A549 (cell line): ENCODE results near the gene HDGFL2. TPM values are rescaled to one million over a fixed set of nuclear protein-coding genes. Genes with fewer than 3 reads are reported as not detected.

Source experiments
- ATAC-seq, 2 experiments: fragments of 200-7000 bp in 1 of 2; fragments of >200 bp in 1 of 2; cut with Nextera tagmentation in 1 of 2; cut with Tn5 transposase in 1 of 2; 3 replicates each; pipeline versions ENCODE4 v1.8.0 to v1.9.1; 2018 to 2020; ENCODE audit warnings: mild to moderate bottlenecking in 1 of 2, moderate library complexity in 1 of 2
- CTCF ChIA-PET: fragments of 300-600 bp; sonication (Branson Sonifier 250); formaldehyde crosslinking; extraction: SDS; loops from one replicate; lab custom pipeline; 2021; ENCODE audit warnings: antibody characterized with exemption, inconsistent platforms; lab: Yijun Ruan, JAX
- POLR2A ChIA-PET: fragments of 350-600 bp; formaldehyde crosslinking; extraction: SDS; loops from one replicate; lab custom pipeline; 2021; ENCODE audit warnings: antibody characterized with exemption, inconsistent platforms; lab: Yijun Ruan, JAX
- DNase-seq, 2 experiments: peaks; one replicate each; pipeline versions ENCODE4 v3.0.0 to v3.0.0-alpha.2; 2011 to 2016; ENCODE audit warnings: low read depth in 1 of 2, low spot score in 1 of 2
- FAIRE-seq: peaks from 2 replicates; lab custom pipeline; 2011; peaks lifted over from hg19 to GRCh38; lab: Jason Lieb, UNC
- H3K27ac ChIP-seq, 2 experiments: fragments of >200 bp; sonication (Bioruptor Twin); formaldehyde crosslinking; 3 replicates each; pipeline ENCODE4 v1.5.1; 2016 to 2017
- H3K4me1 ChIP-seq: fragments of >200 bp; sonication (Bioruptor Twin); formaldehyde crosslinking; 3 replicates; pipeline ENCODE4 v1.6.1; 2016
- H3K4me2 ChIP-seq: fragments of >200 bp; sonication (Bioruptor Twin); formaldehyde crosslinking; 3 replicates; pipeline ENCODE4 v1.6.1; 2016
- H3K4me3 ChIP-seq: fragments of >200 bp; sonication (Bioruptor Twin); formaldehyde crosslinking; 3 replicates; pipeline ENCODE4 v1.5.1; 2016
- H3K9me3 ChIP-seq: fragments of >200 bp; sonication (Bioruptor Twin); formaldehyde crosslinking; 3 replicates; pipeline ENCODE4 v1.6.1; 2016
- CHD2 ChIP-seq: fragments of 150-350 bp; IDR thresholded peaks from 2 replicates; pipeline ENCODE4 v1.6.1; 2014; ENCODE audit warnings: low read length; ENCODE audit not compliant: partially characterized antibody
- EP300 ChIP-seq, 2 experiments: fragments of >200 bp; sonication (Bioruptor Twin); formaldehyde crosslinking; IDR thresholded peaks; 2 replicates in 1 of 2; 3 replicates in 1 of 2; pipeline ENCODE4 v1.6.1; 2016 to 2017
- HOXB13 ChIP-seq: fragments of 250-450 bp; sonication (Bioruptor Pico); IDR thresholded peaks from 2 replicates; pipeline ENCODE4 v1.5.0; 2020; ENCODE audit warnings: low read depth, mild to moderate bottlenecking, moderate library complexity
- HOXB5 ChIP-seq: fragments of 250-450 bp; sonication (Bioruptor Pico); IDR thresholded peaks from 2 replicates; pipeline ENCODE4 v1.5.0; 2020; ENCODE audit warnings: mild to moderate bottlenecking, moderate library complexity
- JUNB ChIP-seq: fragments of >200 bp; sonication (Bioruptor Twin); formaldehyde crosslinking; IDR thresholded peaks from 2 replicates; pipeline ENCODE4 v1.6.1; 2016
- KDM1A ChIP-seq: fragments of 200-600 bp; sonication (generic); IDR thresholded peaks from 2 replicates; pipeline ENCODE4 v1.6.1; 2016; ENCODE audit warnings: low read depth, mild to moderate bottlenecking
- KDM5A ChIP-seq: fragments of 200-600 bp; sonication (generic); IDR thresholded peaks from 2 replicates; pipeline ENCODE4 v1.6.1; 2016; ENCODE audit warnings: antibody characterized with exemption, mild to moderate bottlenecking
- MAFK ChIP-seq: fragments of 450-650 bp; IDR thresholded peaks from 2 replicates; pipeline ENCODE4 v1.6.1; 2014; ENCODE audit not compliant: partially characterized antibody
- MYC ChIP-seq: IDR thresholded peaks from 2 replicates; pipeline ENCODE4 v1.6.1; 2012; ENCODE audit warnings: mild to moderate bottlenecking, inconsistent platforms, low read length, improper control_type of control experiment, borderline replicate concordance
- NPAS2 ChIP-seq: fragments of 250-450 bp; sonication (Bioruptor Pico); IDR thresholded peaks from 2 replicates; pipeline ENCODE4 v1.8.0; 2022; ENCODE audit warnings: mild to moderate bottlenecking, moderate library complexity, borderline replicate concordance
- POLR2A ChIP-seq: IDR thresholded peaks from 2 replicates; pipeline ENCODE4 v1.6.1; 2012; ENCODE audit warnings: mild to moderate bottlenecking, low read length
- RAD21 ChIP-seq, 2 experiments: fragments of >200 bp in 1 of 2; sonication (Bioruptor Twin) in 1 of 2; formaldehyde crosslinking in 1 of 2; IDR thresholded peaks in 1 of 2; conservative IDR thresholded peaks in 1 of 2; 2 replicates in 1 of 2; 3 replicates in 1 of 2; pipeline ENCODE4 v1.6.1; 2012 to 2018; ENCODE audit warnings: inconsistent platforms in 1 of 2
- RARB ChIP-seq: fragments of 250-450 bp; sonication (Bioruptor Pico); IDR thresholded peaks from 2 replicates; pipeline ENCODE4 v1.8.0; 2021; ENCODE audit warnings: mild to moderate bottlenecking, moderate library complexity
- SMC3 ChIP-seq: fragments of >200 bp; sonication (Bioruptor Twin); formaldehyde crosslinking; IDR thresholded peaks from 3 replicates; pipeline ENCODE4 v1.6.1; 2018; ENCODE audit warnings: inconsistent platforms
- ZFP36 ChIP-seq: fragments of 450-650 bp; IDR thresholded peaks from 2 replicates; pipeline ENCODE4 v1.6.1; 2014; ENCODE audit warnings: borderline replicate concordance; ENCODE audit not compliant: partially characterized antibody
- WGBS: methylation state at CpG from one replicate; pipeline ENCODE4 v1.1.6; 2017; ENCODE audit errors: missing lambda C conversion rate; 5-methylcytosine and 5-hydroxymethylcytosine counted together
- polyA plus RNA-seq, 4 experiments: library from polyadenylated mRNA; depleted of rRNA in 3 of 4; stranded (reverse); fragments of >200 nt; fragmentation: RNase III in 1 of 4; extraction: RNeasy Plus Mini Kit Qiagen cat#74134 plus additional on column Dnase treatment in 1 of 4; gene quantifications; 2 replicates in 3 of 4; 3 replicates in 1 of 4; pipeline ENCODE4 v1.2.3, GENCODE V29; 2011 to 2017
- TF ChIP-seq, protein P1 (sequence below): IDR thresholded peaks from 2 replicates; pipeline ENCODE4 v1.6.1; 2012
- TF ChIP-seq, protein P2 (sequence below): fragments of >200 bp; sonication (Bioruptor Twin); formaldehyde crosslinking; IDR thresholded peaks from 3 replicates; pipeline ENCODE4 v1.5.1; 2016
- TF ChIP-seq, protein P3 (sequence below): fragments of 150-350 bp; IDR thresholded peaks from 2 replicates; pipeline ENCODE4 v1.6.1; 2014; ENCODE audit warnings: low read depth, mild to moderate bottlenecking, low read length
- TF ChIP-seq, protein P4 (sequence below): fragments of 450-650 bp; IDR thresholded peaks from 2 replicates; pipeline ENCODE4 v1.6.1; 2014; ENCODE audit warnings: antibody characterized with exemption

HDGFL2 gene
- polyA plus RNA-seq, 2 of the 4 experiments (the other 2 are of a cell fraction) = 10.8 to 34.3 TPM

DNA sequence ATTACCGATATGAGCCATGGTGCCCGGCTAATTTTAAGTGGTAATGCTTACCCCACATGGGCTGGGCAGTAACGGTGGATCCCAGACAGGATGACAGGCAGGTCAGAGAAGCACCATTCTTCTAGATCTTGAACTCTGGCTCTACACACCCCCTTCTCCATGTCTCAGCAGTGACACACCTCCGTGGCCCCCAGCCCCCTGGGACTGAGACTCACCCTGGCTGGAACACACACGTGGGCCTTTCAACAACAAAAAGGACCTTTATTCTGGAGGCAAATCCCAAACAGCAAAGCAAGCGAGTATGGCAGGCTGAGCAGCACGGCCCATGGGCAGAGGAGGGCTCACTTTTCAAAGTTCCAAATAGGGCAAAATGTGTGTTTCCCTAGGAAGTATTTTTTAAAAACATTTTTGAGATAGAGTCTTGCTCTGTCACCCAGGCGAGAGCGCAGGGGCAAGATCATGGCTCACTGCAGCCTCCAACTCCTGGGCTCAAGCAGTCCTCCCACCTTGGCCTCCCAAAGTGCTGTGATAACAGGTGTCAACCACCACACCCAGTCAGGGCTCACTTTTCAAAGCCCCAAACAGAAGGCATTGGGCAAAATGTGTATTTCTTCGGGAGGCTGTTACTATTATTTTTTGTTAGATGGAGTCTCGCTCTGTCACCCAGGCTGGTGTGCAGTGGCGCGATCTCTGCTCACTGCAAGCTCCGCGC, 50.4 kb downstream of the HDGFL2 start (continued):
- TF ChIP-seq, protein P1, sequence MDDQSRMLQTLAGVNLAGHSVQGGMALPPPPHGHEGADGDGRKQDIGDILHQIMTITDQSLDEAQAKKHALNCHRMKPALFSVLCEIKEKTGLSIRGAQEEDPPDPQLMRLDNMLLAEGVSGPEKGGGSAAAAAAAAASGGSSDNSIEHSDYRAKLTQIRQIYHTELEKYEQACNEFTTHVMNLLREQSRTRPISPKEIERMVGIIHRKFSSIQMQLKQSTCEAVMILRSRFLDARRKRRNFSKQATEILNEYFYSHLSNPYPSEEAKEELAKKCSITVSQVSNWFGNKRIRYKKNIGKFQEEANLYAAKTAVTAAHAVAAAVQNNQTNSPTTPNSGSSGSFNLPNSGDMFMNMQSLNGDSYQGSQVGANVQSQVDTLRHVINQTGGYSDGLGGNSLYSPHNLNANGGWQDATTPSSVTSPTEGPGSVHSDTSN = no peak

DNA sequence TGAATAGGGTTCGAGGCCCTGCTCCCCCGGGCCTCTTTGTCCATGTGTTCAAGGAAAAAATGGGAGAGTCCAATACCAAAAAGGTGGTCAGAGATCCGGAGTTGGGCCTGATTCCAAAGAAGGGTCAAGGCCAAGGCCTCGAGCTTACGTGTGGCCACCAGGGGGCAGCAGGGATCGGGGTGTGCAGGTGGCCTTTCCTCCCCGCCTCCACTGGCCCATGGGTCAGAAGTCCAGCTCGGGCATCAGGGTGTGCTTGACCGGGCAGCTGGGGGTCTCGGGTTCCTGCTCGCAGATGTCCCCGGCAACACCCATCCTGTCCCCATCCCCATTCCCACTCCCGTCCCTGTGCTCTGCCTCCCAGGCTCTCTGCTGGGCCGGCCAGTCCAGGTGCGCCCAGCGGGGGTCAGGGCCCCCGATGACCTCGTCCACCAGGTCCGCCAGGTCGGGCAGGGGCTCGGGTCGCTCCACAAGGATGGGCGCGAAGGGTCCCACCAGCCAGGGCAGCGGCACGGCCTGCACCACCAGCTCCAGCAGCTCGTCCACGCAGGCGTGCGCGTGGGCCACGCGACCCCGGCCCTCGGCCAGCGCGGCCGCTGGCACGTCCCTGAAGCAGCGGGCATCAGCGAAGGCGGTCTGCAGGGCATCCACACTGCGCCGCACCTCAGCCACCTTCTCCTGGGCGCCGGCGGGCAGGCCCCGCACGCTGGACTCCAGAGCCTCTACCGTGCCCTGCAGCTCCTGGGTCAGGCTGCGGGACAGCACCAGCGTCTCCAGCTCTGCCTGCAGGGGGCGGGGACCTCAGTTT, 51.4 kb downstream of the HDGFL2 start:
- ChIA-PET POLR2A (no interaction called here), CTCF (interaction anchor here (0.6 to 3.3 kb wide), 26 partner anchors 7 to 504 kb away, joined by 3 to 51 read pairs (median 4); partner anchors contain the start of genes LRG1 and PLIN5)
- Histone ChIP-seq H3K9me3 (no peaks in the 10 kb centered on the region), H3K27ac (no peak overlapping the region), H3K4me1 (peaks cover 5% of the 10 kb centered on the region; the same call in 1 of the 3 replicates), H3K4me2 (no peak overlapping the region), H3K4me3 (no peak overlapping the region)
- DNase-seq = peak; percentile 40 to 57
- 51% methylated on average over 17 of the region's 53 CpGs for WGBS
- peak; percentile 27 to 49; a peak in 4 of 6 replicates for ATAC-seq
- TF ChIP-seq RARB (CRISPR knock-in tag) = no peak
- TF ChIP-seq MYC = no peak
- TF ChIP-seq RAD21 (conservative IDR thresholded peaks at IDR 0.05 in 1 of 2, IDR thresholded peaks at IDR 0.05 in 1 of 2) = peak in 1 of 2 experiments; percentile 30; a peak in 3 of 5 replicates
- TF ChIP-seq KDM5A = no peak
- TF ChIP-seq NPAS2 (CRISPR knock-in tag) = no peak
- no peak for TF ChIP-seq JUNB
- no peak for TF ChIP-seq CHD2
- no peak for TF ChIP-seq MAFK
- TF ChIP-seq HOXB5 = no peak
- TF ChIP-seq, protein P2, sequence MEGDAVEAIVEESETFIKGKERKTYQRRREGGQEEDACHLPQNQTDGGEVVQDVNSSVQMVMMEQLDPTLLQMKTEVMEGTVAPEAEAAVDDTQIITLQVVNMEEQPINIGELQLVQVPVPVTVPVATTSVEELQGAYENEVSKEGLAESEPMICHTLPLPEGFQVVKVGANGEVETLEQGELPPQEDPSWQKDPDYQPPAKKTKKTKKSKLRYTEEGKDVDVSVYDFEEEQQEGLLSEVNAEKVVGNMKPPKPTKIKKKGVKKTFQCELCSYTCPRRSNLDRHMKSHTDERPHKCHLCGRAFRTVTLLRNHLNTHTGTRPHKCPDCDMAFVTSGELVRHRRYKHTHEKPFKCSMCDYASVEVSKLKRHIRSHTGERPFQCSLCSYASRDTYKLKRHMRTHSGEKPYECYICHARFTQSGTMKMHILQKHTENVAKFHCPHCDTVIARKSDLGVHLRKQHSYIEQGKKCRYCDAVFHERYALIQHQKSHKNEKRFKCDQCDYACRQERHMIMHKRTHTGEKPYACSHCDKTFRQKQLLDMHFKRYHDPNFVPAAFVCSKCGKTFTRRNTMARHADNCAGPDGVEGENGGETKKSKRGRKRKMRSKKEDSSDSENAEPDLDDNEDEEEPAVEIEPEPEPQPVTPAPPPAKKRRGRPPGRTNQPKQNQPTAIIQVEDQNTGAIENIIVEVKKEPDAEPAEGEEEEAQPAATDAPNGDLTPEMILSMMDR = peak; percentile 46; the same call in 2 of the 3 replicates
- TF ChIP-seq EP300 (IDR thresholded peaks at IDR 0.05) = no peak
- no peak for FAIRE-seq

DNA sequence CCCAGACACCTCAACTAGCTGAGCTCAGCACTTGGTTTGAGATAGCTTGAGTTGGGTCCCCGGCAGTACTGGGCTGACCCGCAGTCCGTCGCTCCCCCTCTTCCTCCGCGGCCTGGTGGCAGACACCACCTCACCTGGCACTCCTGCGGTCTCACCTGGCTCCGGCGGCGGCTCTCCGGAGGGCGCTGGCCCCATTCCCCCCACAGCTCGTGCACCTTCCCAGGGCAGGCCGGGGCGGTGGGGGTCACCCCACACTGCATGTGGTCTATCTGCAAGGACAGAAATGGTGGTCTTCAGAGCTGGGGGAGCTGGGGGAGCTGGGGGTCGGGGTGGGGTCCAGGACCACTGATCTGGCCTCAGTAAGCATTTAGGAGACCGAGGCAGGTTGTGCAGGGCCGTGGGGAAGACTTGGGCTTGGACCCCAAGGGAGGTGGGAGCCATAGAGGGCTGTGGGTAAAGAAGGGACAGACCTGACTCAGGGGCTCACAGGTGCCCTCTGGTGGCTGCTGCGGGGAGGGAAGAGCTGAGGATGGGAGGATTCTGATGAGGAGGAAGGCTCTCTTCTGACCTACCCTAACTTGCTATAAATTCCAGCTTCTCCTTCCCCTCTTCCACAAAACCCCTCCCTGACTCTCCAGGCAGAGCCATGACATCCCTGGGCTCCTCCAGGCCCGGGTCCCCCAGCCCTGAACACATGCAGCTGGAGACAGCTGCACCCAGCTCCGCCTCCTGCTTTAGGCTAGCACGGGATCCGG, 52.9 kb downstream of the HDGFL2 start:
- Histone ChIP-seq H3K27ac (no peak overlapping the region), H3K4me3 (no peak overlapping the region), H3K9me3 (no peaks in the 10 kb centered on the region), H3K4me1 (peaks cover 5% of the 10 kb centered on the region; the same call in 1 of the 3 replicates), H3K4me2 (no peak overlapping the region)
- ATAC-seq (peak; percentile 82 to 84), FAIRE-seq (no peak), DNase-seq (peak; percentile 51 to 63)
- TF ChIP-seq, protein P3, sequence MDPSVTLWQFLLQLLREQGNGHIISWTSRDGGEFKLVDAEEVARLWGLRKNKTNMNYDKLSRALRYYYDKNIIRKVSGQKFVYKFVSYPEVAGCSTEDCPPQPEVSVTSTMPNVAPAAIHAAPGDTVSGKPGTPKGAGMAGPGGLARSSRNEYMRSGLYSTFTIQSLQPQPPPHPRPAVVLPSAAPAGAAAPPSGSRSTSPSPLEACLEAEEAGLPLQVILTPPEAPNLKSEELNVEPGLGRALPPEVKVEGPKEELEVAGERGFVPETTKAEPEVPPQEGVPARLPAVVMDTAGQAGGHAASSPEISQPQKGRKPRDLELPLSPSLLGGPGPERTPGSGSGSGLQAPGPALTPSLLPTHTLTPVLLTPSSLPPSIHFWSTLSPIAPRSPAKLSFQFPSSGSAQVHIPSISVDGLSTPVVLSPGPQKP = no peak
- TF ChIP-seq, protein P1 = no peak
- TF ChIP-seq RAD21 (conservative IDR thresholded peaks at IDR 0.05 in 1 of 2, IDR thresholded peaks at IDR 0.05 in 1 of 2) (peak; percentile 34; a peak in 4 of 5 replicates), SMC3 (peak; percentile 38; the same call in 2 of the 3 replicates), ZFP36 (peak; percentile 40), CHD2 (no peak), HOXB13 (CRISPR knock-in tag) (no peak), KDM1A (no peak), POLR2A (no peak)
- TF ChIP-seq, protein P2 = peak; percentile 54
- TF ChIP-seq, protein P4, sequence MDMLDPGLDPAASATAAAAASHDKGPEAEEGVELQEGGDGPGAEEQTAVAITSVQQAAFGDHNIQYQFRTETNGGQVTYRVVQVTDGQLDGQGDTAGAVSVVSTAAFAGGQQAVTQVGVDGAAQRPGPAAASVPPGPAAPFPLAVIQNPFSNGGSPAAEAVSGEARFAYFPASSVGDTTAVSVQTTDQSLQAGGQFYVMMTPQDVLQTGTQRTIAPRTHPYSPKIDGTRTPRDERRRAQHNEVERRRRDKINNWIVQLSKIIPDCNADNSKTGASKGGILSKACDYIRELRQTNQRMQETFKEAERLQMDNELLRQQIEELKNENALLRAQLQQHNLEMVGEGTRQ = no peak
- 51% methylated on average over 21 of the region's 23 CpGs for WGBS
- ChIA-PET POLR2A (interaction anchor here (0.6 kb wide), 1 partner anchor 59 kb away, joined by 9 read pairs; no protein-coding TSS in a partner anchor), CTCF (interaction anchor here (0.5 to 3.3 kb wide), 29 partner anchors 8 to 258 kb away, joined by 3 to 51 read pairs (median 5); partner anchors contain the start of genes LRG1 and PLIN5)
